ENCODE data around the gene SCN3A.

GRCh38 chr2:165219481-165219880 lies 15.6 kb upstream of the SCN3A start:
- TF ChIP-seq CTCF (IDR thresholded peaks at IDR 0.05 in 8 of 11, conservative IDR thresholded peaks at IDR 0.05 in 3 of 11) (no peak), POLR2AphosphoS5 (IDR thresholded peaks at IDR 0.05) (no peak)

Measured in spleen (tissue), 7 donors.